OCI-LY7 (cell line): ENCODE data around the gene FBXO31. TPM values are rescaled to one million over a fixed set of nuclear protein-coding genes. Genes with fewer than 3 reads are reported as not detected.

Experiments used
- BruUV-seq: library from RNA; stranded (reverse); fragments of 400-500 nt; replicated peaks from 2 replicates; lab custom pipeline; 2021; lab: Mats Ljungman, UMichigan
- CTCF ChIA-PET: fragments of 300-600 bp; sonication (Branson Sonifier 250); formaldehyde crosslinking; loops from one replicate; lab custom pipeline; 2022; ENCODE audit warnings: antibody characterized with exemption; ENCODE audit not compliant: unreplicated experiment; lab: Charles Lee
- POLR2A ChIA-PET: fragments of 300-600 bp; sonication (Branson Sonifier 250); formaldehyde crosslinking; loops from one replicate; lab custom pipeline; 2022; ENCODE audit warnings: antibody characterized with exemption; lab: Charles Lee
- DNase-seq: peaks from one replicate; pipeline ENCODE4 v3.0.0-alpha.2; 2015; ENCODE audit warnings: low spot score
- H2AFZ ChIP-seq: fragments of 200-600 bp; sonication (generic), shearing (Covaris generic); 2 replicates; pipeline ENCODE4 v1.6.1; 2014; ENCODE audit warnings: mild to moderate bottlenecking, antibody characterized with exemption, low read length, moderate library complexity
- H3K27ac ChIP-seq: fragments of 200-600 bp; sonication (generic); 2 replicates; pipeline ENCODE4 v1.5.1; 2014; ENCODE audit warnings: mixed run types, low read depth, mild to moderate bottlenecking, moderate library complexity, low read length, inconsistent platforms; ENCODE audit not compliant: poor library complexity, severe bottlenecking
- H3K36me3 ChIP-seq: fragments of 200-600 bp; sonication (generic); 2 replicates; pipeline ENCODE4 v1.6.1; 2014; ENCODE audit warnings: mild to moderate bottlenecking, antibody characterized with exemption, low read length, moderate library complexity, mixed read lengths; ENCODE audit not compliant: insufficient read depth
- H3K4me1 ChIP-seq: fragments of 200-600 bp; sonication (generic); 2 replicates; pipeline ENCODE4 v1.5.1; 2014; ENCODE audit warnings: mild to moderate bottlenecking, low read length; ENCODE audit not compliant: insufficient read depth, poor library complexity, severe bottlenecking
- H3K4me2 ChIP-seq: fragments of 200-600 bp; sonication (generic); 2 replicates; pipeline ENCODE4 v1.6.1; 2014; ENCODE audit warnings: mild to moderate bottlenecking, low read length
- H3K4me3 ChIP-seq: fragments of 200-600 bp; sonication (generic); 2 replicates; pipeline ENCODE4 v1.5.1; 2014; ENCODE audit warnings: mild to moderate bottlenecking, low read depth, low read length; ENCODE audit not compliant: poor library complexity, severe bottlenecking
- H3K79me2 ChIP-seq: fragments of 200-600 bp; sonication (generic); 2 replicates; pipeline ENCODE4 v1.6.1; 2016; ENCODE audit warnings: low read depth, mild to moderate bottlenecking, low read length, moderate library complexity, mixed read lengths; ENCODE audit not compliant: insufficient read depth
- H3K9me2 ChIP-seq: fragments of 200-600 bp; sonication (generic); 2 replicates; pipeline ENCODE4 v1.6.1; 2016; ENCODE audit warnings: mild to moderate bottlenecking, low read length, mixed read lengths; ENCODE audit not compliant: insufficient read depth
- H3K9me3 ChIP-seq: fragments of 200-600 bp; sonication (generic); 2 replicates; pipeline ENCODE4 v1.6.1; 2014; ENCODE audit warnings: mild to moderate bottlenecking, mixed run types, low read length, mixed read lengths
- H4K20me1 ChIP-seq: fragments of 200-600 bp; sonication (generic); 2 replicates; pipeline ENCODE4 v1.6.1; 2014; ENCODE audit warnings: mild to moderate bottlenecking, antibody characterized with exemption, low read length, moderate library complexity, mixed read lengths; ENCODE audit not compliant: insufficient read depth
- CTCF ChIP-seq: fragments of 200-600 bp; sonication (generic); conservative IDR thresholded peaks from 2 replicates; pipeline ENCODE4 v1.5.1; 2014; ENCODE audit warnings: mild to moderate bottlenecking, antibody characterized with exemption, low read length, moderate library complexity, mixed read lengths
- EZH2phosphoT487 ChIP-seq: fragments of 200-600 bp; sonication (generic); IDR thresholded peaks from 2 replicates; pipeline ENCODE4 v1.6.1; 2018; ENCODE audit warnings: low read depth, borderline replicate concordance, mild to moderate bottlenecking, mixed run types, antibody characterized with exemption, low read length, moderate library complexity, mixed read lengths
- intact Hi-C: fragments of 100-400 bp; cut with micrococcal nuclease; formaldehyde crosslinking; loops from one replicate; pipeline ENCODE4 v1.10.0; 2022; ENCODE audit not compliant: unreplicated experiment
- total RNA-seq, 2 experiments: library from RNA; depleted of rRNA in 1 of 2; stranded (reverse); fragments of >200 nt in 1 of 2; shearing (Covaris generic) in 1 of 2; gene quantifications; 2 replicates each; pipeline ENCODE4 v1.2.3, GENCODE V29; 2014 to 2022

Gene FBXO31
- total RNA-seq, 2 experiments from 2014 or later, result 26.0 to 32.4 TPM

GRCh38 chr16:87278191-87279093, 105.1 kb downstream of the FBXO31 start:
- Histone ChIP-seq H3K36me3 (no peaks in the 10 kb centered on the region), H3K9me3 (no peaks in the 10 kb centered on the region), H3K27ac (no peak overlapping the region), H3K9me2 (no peaks in the 10 kb centered on the region), H3K4me2 (no peak overlapping the region), H4K20me1 (no peaks in the 10 kb centered on the region), H3K79me2 (no peaks in the 10 kb centered on the region), H3K4me1 (no peaks in the 10 kb centered on the region), H3K4me3 (no peak overlapping the region), H2AFZ (no peak overlapping the region)
- ChIA-PET CTCF (no interaction called here), POLR2A (no interaction called here)
- no TSS peak for BruUV-seq
- intact Hi-C loops, result loop anchor here (1.0 to 2.0 kb wide), 2 partner anchors 76 to 714 kb away; no protein-coding TSS in a partner anchor
- TF ChIP-seq CTCF, result peak; percentile 84
- no peak for TF ChIP-seq EZH2phosphoT487
- DNase-seq, result peak; percentile 59

Other genes starting within 250 kb of the FBXO31 start
- gene C16orf95, start 66.4 kb downstream of the FBXO31 start, total RNA-seq (2014; rRNA removed; shearing (Covaris generic)), result 4.2 and 8.5 TPM in 2 replicates
- gene C16orf95, start 66.4 kb downstream of the FBXO31 start, total RNA-seq (2022), result 22.1 and 25.0 TPM in 2 replicates
- 15.3 and 15.5 TPM in 2 replicates for gene MAP1LC3B, start 8.6 kb upstream of the FBXO31 start, total RNA-seq (2014; rRNA removed; shearing (Covaris generic))
- gene MAP1LC3B, start 8.6 kb upstream of the FBXO31 start, total RNA-seq (2022), result 43.8 and 48.5 TPM in 2 replicates
- 6.0 and 8.5 TPM in 2 replicates for gene ZCCHC14, start 109.2 kb upstream of the FBXO31 start, total RNA-seq (2014; rRNA removed; shearing (Covaris generic))
- 17.1 and 19.6 TPM in 2 replicates for gene ZCCHC14, start 109.2 kb upstream of the FBXO31 start, total RNA-seq (2022)
- not detected in 2 replicates for gene JPH3, start 218.7 kb upstream of the FBXO31 start, total RNA-seq (2014; rRNA removed; shearing (Covaris generic))
- gene JPH3, start 218.7 kb upstream of the FBXO31 start, total RNA-seq (2022), result not detected in 2 replicates